ENCODE results near the gene SCAF8.

The SCAF8 gene

GRCh38 chr6:154841109-154841508 is 107.9 kb downstream of the SCAF8 start:
- H3K27ac ChIP-seq = no peak overlapping the region
- TF ChIP-seq ZFX (IDR thresholded peaks at IDR 0.05; ENCODE audit: borderline replicate concordance) = no peak
- TF ChIP-seq CTCF (IDR thresholded peaks at IDR 0.05) = no peak

DNA sequence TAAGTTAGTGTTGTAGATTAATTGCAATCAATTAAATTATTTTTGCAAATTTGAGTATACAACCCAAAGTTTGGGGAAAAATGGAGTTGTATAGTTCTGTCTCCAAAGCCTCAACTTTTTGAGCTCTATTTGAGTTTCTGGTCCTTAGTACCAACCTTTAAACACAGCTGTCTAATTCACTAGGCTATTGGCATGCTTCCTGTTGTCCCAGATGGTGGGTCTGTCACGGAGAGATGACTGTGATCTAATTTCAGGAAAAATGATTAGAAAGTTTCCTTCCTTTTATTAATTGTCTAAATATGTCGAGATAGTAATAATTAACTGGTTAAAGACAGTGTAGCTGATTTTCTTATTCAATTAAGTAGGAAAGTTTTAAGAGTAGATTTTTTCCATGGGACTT is 109.6 kb downstream of the SCAF8 start:
- H3K27ac ChIP-seq = no peak overlapping the region
- TF ChIP-seq ZFX (IDR thresholded peaks at IDR 0.05; ENCODE audit: borderline replicate concordance) (no peak), CTCF (IDR thresholded peaks at IDR 0.05) (no peak)

DNA sequence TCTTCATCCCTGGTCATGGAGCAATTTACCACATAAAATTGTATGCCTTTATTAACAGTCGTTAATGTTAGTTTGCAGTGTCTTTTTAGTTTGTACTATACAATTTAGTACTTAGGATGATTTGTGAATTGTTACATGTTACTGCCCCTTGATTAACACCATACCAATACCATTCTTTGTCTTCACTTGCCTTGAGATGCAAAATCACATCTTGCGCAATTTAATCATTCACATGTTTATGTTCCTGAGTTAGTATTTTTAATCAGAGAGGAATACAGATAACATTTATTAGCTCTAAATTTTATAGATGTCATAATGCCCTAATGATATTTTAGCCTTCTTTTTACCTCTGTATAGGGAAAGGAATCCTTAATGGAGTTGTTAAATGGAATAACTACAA is 114.1 kb downstream of the SCAF8 start:
- TF ChIP-seq ZFX (IDR thresholded peaks at IDR 0.05; ENCODE audit: borderline replicate concordance) (no peak), CTCF (IDR thresholded peaks at IDR 0.05) (no peak)
- no peak overlapping the region for H3K27ac ChIP-seq

GRCh38 chr6:154848580-154848979 is 115.4 kb downstream of the SCAF8 start:
- no peak for TF ChIP-seq CTCF (IDR thresholded peaks at IDR 0.05)
- TF ChIP-seq ZFX (IDR thresholded peaks at IDR 0.05; ENCODE audit: borderline replicate concordance) = no peak
- H3K27ac ChIP-seq = no peak overlapping the region

- no peak overlapping the region for H3K27ac ChIP-seq
- no peak for TF ChIP-seq ZFX (IDR thresholded peaks at IDR 0.05; ENCODE audit: borderline replicate concordance)
- no peak for TF ChIP-seq CTCF (IDR thresholded peaks at IDR 0.05)
These were observed 116.3 kb downstream of the SCAF8 start for GRCh38 chr6:154849475-154849874.

GRCh38 chr6:154852687-154853086 is 119.5 kb downstream of the SCAF8 start:
- H3K27ac ChIP-seq = peak overlapping the region; percentile 41
- TF ChIP-seq ZFX (IDR thresholded peaks at IDR 0.05; ENCODE audit: borderline replicate concordance) = no peak
- no peak for TF ChIP-seq CTCF (IDR thresholded peaks at IDR 0.05)

DNA sequence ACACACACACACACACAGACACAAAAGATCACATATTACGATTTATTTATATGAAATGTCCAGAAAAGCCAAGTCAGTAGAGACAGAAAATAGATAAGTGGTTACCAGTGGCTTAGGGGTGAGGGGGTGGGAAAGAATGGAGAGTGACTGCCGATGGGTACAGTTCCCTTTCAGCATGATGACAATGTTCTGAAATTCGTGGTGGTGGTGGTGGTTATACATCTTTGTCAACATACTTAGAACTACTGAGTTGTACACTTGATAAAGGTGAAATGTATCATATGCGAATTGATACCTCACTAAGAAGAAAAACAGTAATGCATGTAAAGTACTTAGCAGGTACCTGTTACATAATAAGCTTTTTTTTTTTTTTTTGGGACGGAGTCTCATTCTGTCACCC is 124.3 kb downstream of the SCAF8 start:
- no peak for TF ChIP-seq ZFX (IDR thresholded peaks at IDR 0.05; ENCODE audit: borderline replicate concordance)
- TF ChIP-seq CTCF (IDR thresholded peaks at IDR 0.05) = no peak
- no peak overlapping the region for H3K27ac ChIP-seq

Data from 22Rv1 (cell line).